H9 (cell line): ENCODE results near the gene HEXD. TPM values are rescaled to one million over a fixed set of nuclear protein-coding genes. Genes with fewer than 3 reads are reported as not detected.

Source experiments
- DNase-seq: peaks from one replicate; pipeline ENCODE4 v3.0.0-alpha.2; 2017
- H2AFZ ChIP-seq: one replicate; pipeline ENCODE4 v1.6.1; 2013; ENCODE audit warnings: mild to moderate bottlenecking, low read length, control low read depth, moderate library complexity
- H2AK5ac ChIP-seq: 2 replicates; pipeline ENCODE4 v1.6.1; 2013; ENCODE audit warnings: low read length, control low read depth, mixed read lengths; ENCODE audit not compliant: insufficient read length
- H2BK120ac ChIP-seq: one replicate; pipeline ENCODE4 v1.6.1; 2013; ENCODE audit warnings: low read depth, mild to moderate bottlenecking, low read length, control low read depth, inconsistent platforms; ENCODE audit not compliant: poor library complexity, severe bottlenecking
- H2BK12ac ChIP-seq: 2 replicates; pipeline ENCODE4 v1.6.1; 2013; ENCODE audit warnings: low read length, control low read depth, mixed read lengths, low read depth; ENCODE audit not compliant: insufficient read length
- H2BK15ac ChIP-seq: 2 replicates; pipeline ENCODE4 v1.6.1; 2013; ENCODE audit warnings: low read depth, low read length, control low read depth
- H2BK20ac ChIP-seq: one replicate; pipeline ENCODE4 v1.6.1; 2013; ENCODE audit warnings: low read depth, mild to moderate bottlenecking, low read length, control low read depth, inconsistent platforms; ENCODE audit not compliant: poor library complexity, severe bottlenecking
- H2BK5ac ChIP-seq: 2 replicates; pipeline ENCODE4 v1.6.1; 2013; ENCODE audit warnings: low read length, control low read depth, mixed read lengths; ENCODE audit not compliant: insufficient read length
- H3K14ac ChIP-seq: 2 replicates; pipeline ENCODE4 v1.6.1; 2013; ENCODE audit warnings: low read length, control low read depth; ENCODE audit not compliant: insufficient read depth
- H3K18ac ChIP-seq: 2 replicates; pipeline ENCODE4 v1.6.1; 2013; ENCODE audit warnings: low read depth, mild to moderate bottlenecking, mixed read lengths, low read length, control low read depth; ENCODE audit not compliant: insufficient read length
- H3K23ac ChIP-seq: 2 replicates; pipeline ENCODE4 v1.6.1; 2013; ENCODE audit warnings: low read length, control low read depth, mixed read lengths, low read depth; ENCODE audit not compliant: insufficient read length
- H3K23me2 ChIP-seq: 2 replicates; pipeline ENCODE4 v1.6.1; 2013; ENCODE audit warnings: low read depth, mild to moderate bottlenecking, mixed read lengths, low read length, control low read depth; ENCODE audit not compliant: insufficient read length, poor library complexity, severe bottlenecking
- H3K27ac ChIP-seq: 2 replicates; pipeline ENCODE4 v1.5.1; 2013; ENCODE audit warnings: low read length, control low read depth, mixed read lengths, low read depth; ENCODE audit not compliant: insufficient read length
- H3K27me3 ChIP-seq: 2 replicates; pipeline ENCODE4 v1.6.1; 2013; ENCODE audit warnings: low read length, control low read depth, inconsistent platforms; ENCODE audit not compliant: insufficient read depth
- H3K4ac ChIP-seq: 2 replicates; pipeline ENCODE4 v1.6.1; 2013; ENCODE audit warnings: low read depth, mild to moderate bottlenecking, control low read depth, inconsistent platforms, low read length, moderate library complexity
- H3K4me1 ChIP-seq: 2 replicates; pipeline ENCODE4 v1.6.1; 2013; ENCODE audit warnings: low read length, control low read depth, inconsistent platforms; ENCODE audit not compliant: insufficient read depth
- H3K4me2 ChIP-seq: 2 replicates; pipeline ENCODE4 v1.6.1; 2013; ENCODE audit warnings: low read length, control low read depth, mixed read lengths; ENCODE audit not compliant: insufficient read length, insufficient read depth
- H3K56ac ChIP-seq: 2 replicates; pipeline ENCODE4 v1.6.1; 2013; ENCODE audit warnings: low read depth, mild to moderate bottlenecking, mixed read lengths, low read length, control low read depth; ENCODE audit not compliant: insufficient read length
- H3K79me1 ChIP-seq: 2 replicates; pipeline ENCODE4 v1.6.1; 2013; ENCODE audit warnings: low read depth, mild to moderate bottlenecking, moderate library complexity, low read length, control low read depth, inconsistent platforms; ENCODE audit not compliant: insufficient read depth, poor library complexity, severe bottlenecking
- H3K79me2 ChIP-seq: 2 replicates; pipeline ENCODE4 v1.6.1; 2013; ENCODE audit warnings: low read length, control low read depth, inconsistent platforms; ENCODE audit not compliant: insufficient read depth
- H3K9ac ChIP-seq: 2 replicates; pipeline ENCODE4 v1.6.1; 2013; ENCODE audit warnings: low read length, control low read depth, mixed read lengths; ENCODE audit not compliant: insufficient read length; ENCODE audit errors: extremely low read depth
- H3K9me3 ChIP-seq: one replicate; pipeline ENCODE4 v1.6.1; 2013; ENCODE audit warnings: low read depth, low read length, inconsistent platforms; ENCODE audit not compliant: control insufficient read depth
- H3T11ph ChIP-seq: one replicate; pipeline ENCODE4 v1.6.1; 2013; ENCODE audit warnings: mild to moderate bottlenecking, low read length, control low read depth, inconsistent platforms
- H4K20me1 ChIP-seq: one replicate; pipeline ENCODE4 v1.6.1; 2013; ENCODE audit not compliant: control insufficient read depth, insufficient read length, insufficient read depth
- H4K5ac ChIP-seq: 2 replicates; pipeline ENCODE4 v1.6.1; 2013; ENCODE audit warnings: low read depth, mild to moderate bottlenecking, mixed read lengths, low read length, control low read depth; ENCODE audit not compliant: insufficient read length
- H4K8ac ChIP-seq: replicated peaks from 2 replicates; pipeline ENCODE4 v1.6.1; 2013; ENCODE audit warnings: low read length, control low read depth, mixed read lengths, low read depth; ENCODE audit not compliant: insufficient read length
- H4K91ac ChIP-seq: 2 replicates; pipeline ENCODE4 v1.6.1; 2013; ENCODE audit warnings: low read depth, mild to moderate bottlenecking, moderate library complexity, mixed read lengths, low read length, control low read depth; ENCODE audit not compliant: insufficient read length
- H3K27ac Mint-ChIP-seq, 3 experiments: 2 replicates in 2 of 3; 3 replicates in 1 of 3; pipeline ENCODE4 v1.8.0; 2020 to 2021; ENCODE audit warnings: mixed read lengths in 3 of 3, mild to moderate bottlenecking in 1 of 3, moderate library complexity in 1 of 3
- H3K27me3 Mint-ChIP-seq: 2 replicates; pipeline ENCODE4 v1.8.0; 2021; ENCODE audit warnings: low read depth, mild to moderate bottlenecking, moderate library complexity, mixed read lengths
- H3K36me3 Mint-ChIP-seq, 3 experiments: 2 replicates in 2 of 3; 3 replicates in 1 of 3; pipeline ENCODE4 v1.8.0; 2020 to 2021; ENCODE audit warnings: low read depth in 3 of 3, mixed read lengths in 3 of 3; ENCODE audit not compliant: insufficient read depth in 1 of 3
- H3K4me1 Mint-ChIP-seq, 2 experiments: 2 replicates each; pipeline ENCODE4 v1.8.0; 2020; ENCODE audit warnings: mixed read lengths in 2 of 2
- H3K4me3 Mint-ChIP-seq, 2 experiments: 2 replicates in 1 of 2; 3 replicates in 1 of 2; pipeline ENCODE4 v1.8.0; 2020 to 2021; ENCODE audit warnings: mild to moderate bottlenecking in 2 of 2, mixed read lengths in 2 of 2, moderate library complexity in 1 of 2
- H3K9me3 Mint-ChIP-seq, 2 experiments: 2 replicates in 1 of 2; 3 replicates in 1 of 2; pipeline ENCODE4 v1.8.0; 2020; ENCODE audit warnings: mild to moderate bottlenecking in 2 of 2, mixed read lengths in 2 of 2, moderate library complexity in 1 of 2
- WGBS: extraction: QIAGEN DNeasy Blood & Tissue Kit; methylation state at CpG from one replicate; pipeline ENCODE4 v1.1.7; 2013; ENCODE audit warnings: missing lambda C conversion rate, low lambda C conversion rate, mixed read lengths; ENCODE audit not compliant: insufficient read length; ENCODE audit errors: extremely low coverage; 5-methylcytosine and 5-hydroxymethylcytosine counted together
- total RNA-seq: library from RNA; stranded (reverse); gene quantifications from 2 replicates; pipeline ENCODE4 v1.2.1, GENCODE V29; 2021
- TF ChIP-seq, protein P1 (sequence below): fragments of 200-600 bp; sonication (generic); conservative IDR thresholded peaks from 3 replicates; pipeline ENCODE4 v1.8.0; 2021; ENCODE audit warnings: antibody characterized with exemption, mild to moderate bottlenecking

The HEXD gene
- total RNA-seq, 1 experiment from 2014 or later = 23.2 TPM

DNA sequence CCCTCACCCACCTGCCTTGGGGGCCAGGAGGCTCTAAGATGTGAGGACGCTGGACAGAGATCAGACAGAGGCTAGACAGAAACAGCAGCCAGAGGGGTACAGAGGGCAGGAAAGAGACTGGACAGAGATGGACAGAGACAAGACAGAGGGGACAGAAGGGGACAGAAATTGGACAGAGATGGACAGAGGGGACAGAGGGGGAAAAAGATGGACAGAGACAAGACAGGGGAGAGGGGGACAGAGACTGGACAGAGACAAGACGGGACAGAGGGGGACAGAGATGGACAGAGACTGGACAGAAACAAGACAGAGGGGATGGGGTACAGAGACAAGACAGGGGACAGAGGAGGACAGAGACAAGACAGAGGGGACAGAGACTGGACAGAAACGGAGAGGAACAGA, 30.4 kb upstream of the HEXD start:
- no peak for DNase-seq
- no CpG with 5 or more reads among the region's 3 CpGs for WGBS
- no peaks in the 10 kb centered on the region for H3K4me1 ChIP-seq
- H4K5ac ChIP-seq = no peak overlapping the region
- Mint-ChIP-seq H3K36me3 (peaks cover 0 to 6% (median 3%) of the 10 kb centered on the region in 3 experiments; a peak in 3 of 7 replicates), H3K9me3 (no peaks in the 10 kb centered on the region; a peak in 1 of 5 replicates), H3K27ac (no peak overlapping the region), H3K4me1 (peaks cover 4 to 13% of the 10 kb centered on the region in 2 experiments; a peak in 3 of 4 replicates), H3K4me3 (no peak overlapping the region), H3K27me3 (peaks cover 9% of the 10 kb centered on the region)
- no peak overlapping the region for H4K91ac ChIP-seq
- H3K9ac ChIP-seq = no peak overlapping the region
- no peak overlapping the region for H2AK5ac ChIP-seq
- H3K79me2 ChIP-seq = no peaks in the 10 kb centered on the region
- no peak overlapping the region; the same call in 1 of the 2 replicates for H3K14ac ChIP-seq
- H4K8ac ChIP-seq = no peak overlapping the region
- H2AFZ ChIP-seq = no peak overlapping the region
- H3K23ac ChIP-seq = no peak overlapping the region
- H2BK12ac ChIP-seq = no peak overlapping the region
- H3K27ac ChIP-seq = no peak overlapping the region
- H2BK120ac ChIP-seq = no peak overlapping the region
- H3K23me2 ChIP-seq = no peaks in the 10 kb centered on the region
- no peak overlapping the region for H3K56ac ChIP-seq
- no peaks in the 10 kb centered on the region for H3K9me3 ChIP-seq
- no peak overlapping the region for H3K18ac ChIP-seq
- TF ChIP-seq, protein P1, sequence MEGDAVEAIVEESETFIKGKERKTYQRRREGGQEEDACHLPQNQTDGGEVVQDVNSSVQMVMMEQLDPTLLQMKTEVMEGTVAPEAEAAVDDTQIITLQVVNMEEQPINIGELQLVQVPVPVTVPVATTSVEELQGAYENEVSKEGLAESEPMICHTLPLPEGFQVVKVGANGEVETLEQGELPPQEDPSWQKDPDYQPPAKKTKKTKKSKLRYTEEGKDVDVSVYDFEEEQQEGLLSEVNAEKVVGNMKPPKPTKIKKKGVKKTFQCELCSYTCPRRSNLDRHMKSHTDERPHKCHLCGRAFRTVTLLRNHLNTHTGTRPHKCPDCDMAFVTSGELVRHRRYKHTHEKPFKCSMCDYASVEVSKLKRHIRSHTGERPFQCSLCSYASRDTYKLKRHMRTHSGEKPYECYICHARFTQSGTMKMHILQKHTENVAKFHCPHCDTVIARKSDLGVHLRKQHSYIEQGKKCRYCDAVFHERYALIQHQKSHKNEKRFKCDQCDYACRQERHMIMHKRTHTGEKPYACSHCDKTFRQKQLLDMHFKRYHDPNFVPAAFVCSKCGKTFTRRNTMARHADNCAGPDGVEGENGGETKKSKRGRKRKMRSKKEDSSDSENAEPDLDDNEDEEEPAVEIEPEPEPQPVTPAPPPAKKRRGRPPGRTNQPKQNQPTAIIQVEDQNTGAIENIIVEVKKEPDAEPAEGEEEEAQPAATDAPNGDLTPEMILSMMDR = no peak
- H3K79me1 ChIP-seq = no peaks in the 10 kb centered on the region
- H2BK20ac ChIP-seq = no peak overlapping the region
- no peak overlapping the region for H3K4me2 ChIP-seq
- H3K27me3 ChIP-seq = no peaks in the 10 kb centered on the region
- H3K4ac ChIP-seq = no peak overlapping the region
- no peaks in the 10 kb centered on the region for H4K20me1 ChIP-seq
- no peak overlapping the region for H3T11ph ChIP-seq
- H2BK5ac ChIP-seq = no peak overlapping the region
- H2BK15ac ChIP-seq = no peak overlapping the region
